Activated CD4-positive, alpha-beta T cell treated with anti-CD3 and anti-CD28 coated beads, Interleukin-2, Interleukin-6, amounts not matched to agents 100 ng/mL and 50 ng/mL, durations not matched to agents 16 hours and 8 hours (primary cell): ENCODE measurements around the gene NBPF3.

Experiments
- DNase-seq: peaks from one replicate; pipeline ENCODE4 v3.0.0-alpha.2; 2020

The NBPF3 gene

GRCh38 chr1:21521717-21522060 is 81.8 kb downstream of the NBPF3 start:
- no peak for DNase-seq

DNA sequence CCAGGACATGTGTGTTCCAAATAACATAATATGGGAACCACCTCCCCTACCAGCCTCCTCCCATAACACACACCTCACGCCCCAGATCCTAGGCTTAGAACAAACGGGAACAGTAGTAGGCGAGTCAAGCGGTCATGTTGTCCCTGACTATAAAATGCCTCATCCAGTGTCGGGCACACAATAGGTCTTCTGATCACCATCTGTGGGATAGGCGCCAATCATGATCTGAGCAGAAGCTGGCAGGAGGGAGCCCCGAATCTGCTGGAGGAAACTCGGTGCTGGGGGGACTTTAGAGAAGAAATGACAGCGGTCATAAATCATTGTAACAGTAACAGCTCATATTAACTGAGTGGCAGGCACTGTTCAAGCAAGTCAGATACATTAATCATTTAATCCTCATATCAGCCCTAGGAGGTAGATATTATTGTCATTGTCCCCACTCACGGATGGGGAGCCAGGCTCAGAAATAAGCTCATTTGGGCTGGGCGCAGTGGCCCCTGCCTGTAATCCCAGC is 82.6 kb downstream of the NBPF3 start:
- DNase-seq = no peak

DNA sequence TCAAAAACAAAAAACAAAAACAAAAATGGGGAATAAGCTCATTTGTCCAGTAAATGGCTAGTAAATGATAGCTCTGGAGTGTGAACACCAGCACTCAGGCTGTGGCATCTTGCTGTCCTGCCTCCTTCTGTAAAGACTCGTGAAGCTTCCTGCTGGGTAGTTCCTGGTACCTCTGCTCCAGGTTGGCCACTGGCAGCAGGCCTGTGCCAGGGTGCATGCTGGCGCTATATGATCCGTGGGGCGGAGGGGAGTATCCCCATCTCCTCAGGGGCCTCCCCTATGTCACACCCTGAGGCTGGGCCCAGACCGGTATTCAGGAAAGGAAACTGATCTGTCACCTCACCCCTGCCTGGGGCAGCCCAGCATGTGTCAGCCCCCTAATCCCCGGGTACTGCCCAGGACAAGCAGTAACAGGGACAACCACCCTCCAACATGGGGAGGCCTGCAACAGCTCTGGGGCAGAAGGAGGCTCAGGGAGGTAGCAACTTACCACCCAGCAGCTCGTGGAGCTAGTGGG is 83.4 kb downstream of the NBPF3 start:
- no peak for DNase-seq

GRCh38 chr1:21524220-21524619 is 84.3 kb downstream of the NBPF3 start:
- no peak for DNase-seq

- no peak for DNase-seq
Measured at GRCh38 chr1:21524686-21525339, 84.9 kb downstream of the NBPF3 start.

GRCh38 chr1:21525340-21525717 is 85.4 kb downstream of the NBPF3 start:
- no peak for DNase-seq

- DNase-seq = no peak
Measured at GRCh38 chr1:21526441-21526840, 86.5 kb downstream of the NBPF3 start.

- DNase-seq = no peak
Measured at GRCh38 chr1:21530368-21531016, 90.6 kb downstream of the NBPF3 start.

- DNase-seq = no peak
Measured at GRCh38 chr1:21531241-21531640, 91.3 kb downstream of the NBPF3 start.

DNA sequence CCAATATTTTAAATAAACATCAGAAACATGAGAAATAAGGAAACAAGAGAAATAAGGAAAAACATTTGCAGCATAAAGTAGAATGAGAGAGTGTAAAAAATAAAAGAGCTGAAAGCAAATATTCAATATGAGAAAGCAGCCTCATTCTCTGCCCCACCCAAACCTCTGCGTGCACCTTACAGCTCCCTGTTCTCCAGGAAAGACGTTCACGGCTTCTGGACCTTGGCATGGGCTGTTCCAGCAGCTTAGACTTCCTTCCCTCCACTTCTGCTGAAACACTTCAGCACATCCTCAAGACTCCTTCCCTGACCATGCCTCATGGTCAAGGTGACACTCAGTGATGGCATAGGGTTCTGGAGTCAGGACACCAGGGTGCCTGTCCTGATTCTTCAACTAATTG is 92.6 kb downstream of the NBPF3 start:
- DNase-seq = no peak

GRCh38 chr1:21532992-21533534 is 93.1 kb downstream of the NBPF3 start:
- no peak for DNase-seq

DNA sequence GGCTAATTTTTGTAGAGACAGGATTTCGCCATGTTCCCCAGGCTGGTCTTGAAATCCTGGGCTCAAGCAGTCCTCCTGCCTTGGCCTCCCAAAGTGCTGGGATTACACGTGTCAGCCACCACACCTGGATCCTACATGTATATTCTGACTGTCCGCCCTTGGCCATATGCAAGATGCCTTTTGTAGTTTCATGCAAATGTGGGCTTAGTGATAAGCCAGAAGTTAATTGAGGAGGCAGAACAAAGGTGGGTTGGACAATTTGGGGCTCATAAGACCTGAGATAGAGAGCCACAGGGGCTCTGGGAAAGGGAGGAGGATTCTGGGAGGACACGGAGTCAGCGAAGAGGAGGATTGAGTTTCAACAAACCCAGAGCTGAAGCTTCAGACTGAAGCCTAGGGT is 94.2 kb downstream of the NBPF3 start:
- no peak for DNase-seq
